ENCODE results near the gene RRAD.
"Not testable (repeated sequence)": the region's sequence is repeated elsewhere in the genome, so short reads cannot be mapped to it uniquely, and the experiment has no call there.

The RRAD gene, protein sequence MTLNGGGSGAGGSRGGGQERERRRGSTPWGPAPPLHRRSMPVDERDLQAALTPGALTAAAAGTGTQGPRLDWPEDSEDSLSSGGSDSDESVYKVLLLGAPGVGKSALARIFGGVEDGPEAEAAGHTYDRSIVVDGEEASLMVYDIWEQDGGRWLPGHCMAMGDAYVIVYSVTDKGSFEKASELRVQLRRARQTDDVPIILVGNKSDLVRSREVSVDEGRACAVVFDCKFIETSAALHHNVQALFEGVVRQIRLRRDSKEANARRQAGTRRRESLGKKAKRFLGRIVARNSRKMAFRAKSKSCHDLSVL

GRCh38 chr16:66925322-66925840, at the start of gene RRAD:
Gene RRAD, minus strand, starts transcription at chr16:66925535. Its CDS starts 356 bp downstream, at chr16:66925179.
- ChIA-PET POLR2A (no interaction called here), CTCF (no interaction called here)
- TF ChIP-seq L3MBTL2 (conservative IDR thresholded peaks at IDR 0.05) (no peak), FOXA1 (IDR thresholded peaks at IDR 0.05) (no peak), ZNF384 (IDR thresholded peaks at IDR 0.05) (no peak), NFRKB (IDR thresholded peaks at IDR 0.05) (no peak), TARDBP (IDR thresholded peaks at IDR 0.05) (no peak), ARNT (IDR thresholded peaks at IDR 0.05) (no peak), HDGF (IDR thresholded peaks at IDR 0.05; ENCODE audit: borderline replicate concordance) (no peak), SUZ12 (IDR thresholded peaks at IDR 0.05) (no peak), SP1 (IDR thresholded peaks at IDR 0.05) (no peak), LEF1 (IDR thresholded peaks at IDR 0.05; ENCODE audit: borderline replicate concordance) (no peak), FOXM1 (IDR thresholded peaks at IDR 0.05; ENCODE audit: borderline replicate concordance) (no peak), CTBP1 (IDR thresholded peaks at IDR 0.05; ENCODE audit: borderline replicate concordance) (no peak), FOXK2 (IDR thresholded peaks at IDR 0.05) (no peak), BHLHE40 (IDR thresholded peaks at IDR 0.05; ENCODE audit: borderline replicate concordance) (no peak), ELF4 (IDR thresholded peaks at IDR 0.05) (no peak)
- TF ChIP-seq, protein P1, sequence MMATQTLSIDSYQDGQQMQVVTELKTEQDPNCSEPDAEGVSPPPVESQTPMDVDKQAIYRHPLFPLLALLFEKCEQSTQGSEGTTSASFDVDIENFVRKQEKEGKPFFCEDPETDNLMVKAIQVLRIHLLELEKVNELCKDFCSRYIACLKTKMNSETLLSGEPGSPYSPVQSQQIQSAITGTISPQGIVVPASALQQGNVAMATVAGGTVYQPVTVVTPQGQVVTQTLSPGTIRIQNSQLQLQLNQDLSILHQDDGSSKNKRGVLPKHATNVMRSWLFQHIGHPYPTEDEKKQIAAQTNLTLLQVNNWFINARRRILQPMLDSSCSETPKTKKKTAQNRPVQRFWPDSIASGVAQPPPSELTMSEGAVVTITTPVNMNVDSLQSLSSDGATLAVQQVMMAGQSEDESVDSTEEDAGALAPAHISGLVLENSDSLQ (IDR thresholded peaks at IDR 0.05), result no peak
- no peak for DNase-seq (ENCODE audit: extremely low spot score)

DNA sequence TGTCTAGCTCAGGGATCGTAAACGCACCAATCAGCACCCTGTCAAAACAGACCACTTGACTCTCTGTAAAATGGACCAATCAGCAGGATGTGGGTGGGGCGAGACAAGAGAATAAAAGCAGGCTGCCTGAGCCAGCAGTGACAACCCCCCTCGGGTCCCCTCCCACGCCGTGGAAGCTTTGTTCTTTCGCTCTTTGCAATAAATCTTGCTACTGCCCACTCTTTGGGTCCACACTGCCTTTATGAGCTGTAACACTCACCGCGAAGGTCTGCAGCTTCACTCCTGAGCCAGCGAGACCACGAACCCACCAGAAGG, 49.6 kb upstream of the RRAD start:
- POLR2A ChIA-PET; DNase-seq (ENCODE audit: extremely low spot score): not testable (repeated sequence)
- CTCF ChIA-PET, result interaction anchor here (2.5 kb wide), 1 partner anchor 180 kb away, joined by 10 read pairs; no protein-coding TSS in a partner anchor

- ChIA-PET POLR2A (interaction anchor here (3.0 kb wide), 1 partner anchor 13 kb away, joined by 10 read pairs; the partner anchor contains the start of gene CES3), CTCF (interaction anchor here (2.5 kb wide), 1 partner anchor 181 kb away, joined by 10 read pairs; no protein-coding TSS in a partner anchor)
- not testable (repeated sequence) for DNase-seq (ENCODE audit: extremely low spot score)
Observed at GRCh38 chr16:66974156-66974931, 49.0 kb upstream of the RRAD start.

- DNase-seq (ENCODE audit: extremely low spot score), result no peak
- CTCF ChIA-PET, result no interaction called here
- no peak for TF ChIP-seq ARNT (IDR thresholded peaks at IDR 0.05)
- TF ChIP-seq FOXM1 (IDR thresholded peaks at IDR 0.05; ENCODE audit: borderline replicate concordance), result no peak
- no peak for TF ChIP-seq SUZ12 (IDR thresholded peaks at IDR 0.05)
- POLR2A ChIA-PET, result interaction anchor here (1.1 to 3.0 kb wide), 2 partner anchors 12 to 15 kb away, joined by 3 to 10 read pairs; partner anchors contain the start of gene CES3
Observed at GRCh38 chr16:66973716-66974115, 48.4 kb upstream of the RRAD start.

GRCh38 chr16:66972983-66973382, 47.6 kb upstream of the RRAD start:
- POLR2A ChIA-PET, result interaction anchor here (1.1 to 3.0 kb wide), 2 partner anchors 12 to 14 kb away, joined by 3 to 10 read pairs; partner anchors contain the start of gene CES3
- CTCF ChIA-PET, result no interaction called here
- DNase-seq (ENCODE audit: extremely low spot score), result no peak
- no peak for TF ChIP-seq ELF4 (IDR thresholded peaks at IDR 0.05)
- TF ChIP-seq FOXK2 (IDR thresholded peaks at IDR 0.05), result no peak
- no peak for TF ChIP-seq ARNT (IDR thresholded peaks at IDR 0.05)
- TF ChIP-seq CTBP1 (IDR thresholded peaks at IDR 0.05; ENCODE audit: borderline replicate concordance), result no peak
- no peak for TF ChIP-seq FOXM1 (IDR thresholded peaks at IDR 0.05; ENCODE audit: borderline replicate concordance)
- no peak for TF ChIP-seq HDGF (IDR thresholded peaks at IDR 0.05; ENCODE audit: borderline replicate concordance)
- no peak for TF ChIP-seq L3MBTL2 (conservative IDR thresholded peaks at IDR 0.05)
- TF ChIP-seq SUZ12 (IDR thresholded peaks at IDR 0.05), result no peak
- no peak for TF ChIP-seq ZNF384 (IDR thresholded peaks at IDR 0.05)
- TF ChIP-seq TARDBP (IDR thresholded peaks at IDR 0.05), result no peak
- TF ChIP-seq, protein P1 (IDR thresholded peaks at IDR 0.05), result no peak
- no peak for TF ChIP-seq NFRKB (IDR thresholded peaks at IDR 0.05)
- TF ChIP-seq SP1 (IDR thresholded peaks at IDR 0.05), result no peak

DNA sequence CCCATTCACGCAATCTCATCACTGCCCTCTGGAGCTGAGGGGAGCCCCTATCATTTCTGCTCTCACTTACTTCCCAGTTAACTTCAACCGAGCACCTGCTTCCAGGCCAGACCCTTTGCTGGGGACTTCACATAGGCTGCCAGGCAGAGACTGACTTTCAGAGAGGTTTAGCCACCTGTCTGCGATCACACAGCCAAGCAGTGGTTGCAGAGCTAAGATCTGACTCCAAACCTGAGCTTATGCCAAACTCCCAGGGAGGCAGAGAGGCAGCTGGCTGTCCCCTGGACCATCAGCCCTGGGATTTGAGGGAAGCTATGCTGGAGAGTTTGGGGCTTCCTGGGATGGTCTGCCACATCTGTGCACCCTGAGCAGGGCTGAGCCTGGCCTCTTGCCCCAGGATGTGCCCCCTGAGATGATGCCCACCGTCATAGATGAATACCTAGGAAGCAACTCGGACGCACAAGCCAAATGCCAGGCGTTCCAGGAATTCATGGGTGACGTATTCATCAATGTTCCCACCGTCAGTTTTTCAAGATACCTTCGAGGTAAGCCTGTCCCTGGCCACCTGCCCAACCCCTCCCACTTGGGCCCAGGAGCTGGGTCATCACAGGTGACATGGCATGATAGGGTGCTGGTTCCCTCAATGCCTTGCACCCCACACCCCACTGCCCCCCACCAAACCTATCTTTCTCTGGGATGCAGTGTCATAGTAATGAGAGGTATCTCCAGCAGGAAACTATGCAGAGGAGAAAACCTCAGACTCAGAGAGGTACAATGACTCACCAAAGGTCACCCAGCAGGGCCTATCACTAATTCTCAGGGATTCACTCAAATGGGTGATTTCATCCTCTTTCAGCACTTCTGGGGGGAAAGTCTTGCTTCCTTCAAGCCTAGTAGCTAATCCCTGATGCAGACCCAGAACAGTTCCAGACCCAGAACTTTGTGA, 45.7 kb upstream of the RRAD start:
- ChIA-PET POLR2A (interaction anchor here (0.6 to 3.0 kb wide), 2 partner anchors 10 to 42 kb away, joined by 3 to 10 read pairs; partner anchors contain the start of gene CES3), CTCF (no interaction called here)
- no peak for DNase-seq (ENCODE audit: extremely low spot score)
- no peak for TF ChIP-seq NFRKB (IDR thresholded peaks at IDR 0.05)
- no peak for TF ChIP-seq ARNT (IDR thresholded peaks at IDR 0.05)
- TF ChIP-seq LEF1 (IDR thresholded peaks at IDR 0.05; ENCODE audit: borderline replicate concordance), result no peak
- no peak for TF ChIP-seq BHLHE40 (IDR thresholded peaks at IDR 0.05; ENCODE audit: borderline replicate concordance)
- no peak for TF ChIP-seq HDGF (IDR thresholded peaks at IDR 0.05; ENCODE audit: borderline replicate concordance)
- TF ChIP-seq ELF4 (IDR thresholded peaks at IDR 0.05), result no peak
- TF ChIP-seq CTBP1 (IDR thresholded peaks at IDR 0.05; ENCODE audit: borderline replicate concordance), result no peak
- no peak for TF ChIP-seq ZNF384 (IDR thresholded peaks at IDR 0.05)

Data from HEK293T (cell line).